HepG2 (cell line): Measurements from ENCODE around the gene ITGAE. TPM values are rescaled to one million over a fixed set of nuclear protein-coding genes. Genes with fewer than 3 reads are reported as not detected.

Experiments used
- AHR ChIP-seq: IDR thresholded peaks from 2 replicates; pipeline ENCODE4 v1.6.1; 2018; ENCODE audit warnings: missing genetic modification reagents, missing compliant biosample characterization
- DMTF1 ChIP-seq: sonication (generic); formaldehyde crosslinking; IDR thresholded peaks from 2 replicates; pipeline ENCODE4 v1.4.0; 2020; ENCODE audit warnings: mild to moderate bottlenecking, missing genetic modification reagents
- E2F2 ChIP-seq: sonication (generic); formaldehyde crosslinking; IDR thresholded peaks from 2 replicates; pipeline ENCODE4 v1.4.0; 2020; ENCODE audit warnings: missing genetic modification reagents, borderline replicate concordance
- HDAC1 ChIP-seq: sonication (generic); formaldehyde crosslinking; IDR thresholded peaks from 2 replicates; pipeline ENCODE4 v1.5.1; 2020; ENCODE audit warnings: mild to moderate bottlenecking, missing genetic modification reagents
- HNF1A ChIP-seq, 2 experiments: sonication (generic) in 1 of 2; formaldehyde crosslinking in 1 of 2; IDR thresholded peaks; 2 replicates each; pipeline versions ENCODE4 v1.4.0 to v1.6.1; 2016 to 2020; ENCODE audit warnings: borderline replicate concordance in 1 of 2, low read depth in 1 of 2, mild to moderate bottlenecking in 1 of 2, missing genetic modification reagents in 1 of 2
- ISL2 ChIP-seq: sonication (generic); formaldehyde crosslinking; IDR thresholded peaks from 2 replicates; pipeline ENCODE4 v1.5.0; 2020; ENCODE audit warnings: missing genetic modification reagents
- KDM4B ChIP-seq: sonication (generic); formaldehyde crosslinking; IDR thresholded peaks from 2 replicates; pipeline ENCODE4 v1.4.0; 2020; ENCODE audit warnings: missing genetic modification reagents
- MTF1 ChIP-seq: sonication (generic); formaldehyde crosslinking; IDR thresholded peaks from 2 replicates; pipeline ENCODE4 v1.5.0; 2020; ENCODE audit warnings: missing genetic modification reagents
- RELA ChIP-seq: sonication (generic); formaldehyde crosslinking; IDR thresholded peaks from 2 replicates; pipeline ENCODE4 v1.4.0; 2020; ENCODE audit warnings: missing genetic modification reagents
- REXO4 ChIP-seq: sonication (generic); formaldehyde crosslinking; IDR thresholded peaks from 2 replicates; pipeline ENCODE4 v1.8.0; 2022; ENCODE audit warnings: missing genetic modification reagents, mild to moderate bottlenecking, borderline replicate concordance
- SRF ChIP-seq: IDR thresholded peaks from 2 replicates; pipeline ENCODE4 v1.6.1; 2011; ENCODE audit warnings: mild to moderate bottlenecking, low read depth, low read length, moderate library complexity
- ZBTB25 ChIP-seq: IDR thresholded peaks from 2 replicates; pipeline ENCODE4 v1.6.1; 2018; ENCODE audit warnings: missing genetic modification reagents
- ZKSCAN8 ChIP-seq: IDR thresholded peaks from 2 replicates; pipeline ENCODE4 v1.6.1; 2016; ENCODE audit warnings: borderline replicate concordance, missing genetic modification reagents, missing compliant biosample characterization
- ZNF362 ChIP-seq: sonication (generic); formaldehyde crosslinking; IDR thresholded peaks from 2 replicates; pipeline ENCODE4 v1.4.0; 2020; ENCODE audit warnings: missing genetic modification reagents, mild to moderate bottlenecking, borderline replicate concordance
- ZNF737 ChIP-seq: sonication (generic); formaldehyde crosslinking; IDR thresholded peaks from 2 replicates; pipeline ENCODE4 v1.5.0; 2020; ENCODE audit warnings: missing genetic modification reagents, mild to moderate bottlenecking, borderline replicate concordance
- ZNF746 ChIP-seq: sonication (generic); formaldehyde crosslinking; IDR thresholded peaks from 2 replicates; pipeline ENCODE4 v1.8.0; 2022; ENCODE audit warnings: mild to moderate bottlenecking, missing genetic modification reagents
- polyA plus RNA-seq, 8 experiments: library from polyadenylated mRNA; depleted of rRNA in 3 of 8; stranded (reverse) in 7 of 8; unstranded in 1 of 8; fragments of >200 nt; fragmentation: Illumina TruSeq in 4 of 8; extraction: Trizol in 4 of 8; gene quantifications; 2 replicates each; pipeline versions ENCODE4 v1.2.1 to v1.2.3, GENCODE V29; 2011 to 2016; ENCODE audit warnings: low read depth in 4 of 8, missing spikeins in 1 of 8, mixed read lengths in 1 of 8; ENCODE audit not compliant: insufficient read depth in 1 of 8
- total RNA-seq, 5 experiments: library from RNA; depleted of rRNA; stranded (reverse); fragments of >200 nt; fragmentation: Illumina TruSeq; extraction: Trizol; gene quantifications; 2 replicates each; pipeline ENCODE4 v1.2.3, GENCODE V29; 2016; ENCODE audit warnings: low read depth in 1 of 5

Gene ITGAE
- total and polyA plus RNA-seq, 2 of the 13 experiments (the other 11 are each of a cell fraction or from before 2014, with no cell fraction given) = 42.3 to 49.0 TPM

- no peak for TF ChIP-seq DMTF1 (CRISPR knock-in tag)
- TF ChIP-seq E2F2 = no peak
- peak; percentile 98 for TF ChIP-seq HDAC1 (CRISPR knock-in tag)
- TF ChIP-seq SRF = no peak
- TF ChIP-seq MTF1 (CRISPR knock-in tag) = no peak
- peak; percentile 57; the same call in 1 of the 2 replicates for TF ChIP-seq ZNF362 (CRISPR knock-in tag)
- no peak; the same call in none of the 2 replicates for TF ChIP-seq ZNF746
- peak; percentile 97 for TF ChIP-seq AHR
- peak; percentile 98 for TF ChIP-seq ZKSCAN8
- TF ChIP-seq ISL2 (CRISPR knock-in tag) = peak; percentile 94
- TF ChIP-seq KDM4B (CRISPR knock-in tag) = peak; percentile 75; the same call in 1 of the 2 replicates
- TF ChIP-seq REXO4 (CRISPR knock-in tag) = no peak
- TF ChIP-seq ZNF737 (CRISPR knock-in tag) = no peak
- peak; percentile 64; the same call in 1 of the 2 replicates for TF ChIP-seq RELA
- peak; percentile 95 for TF ChIP-seq ZBTB25
- TF ChIP-seq HNF1A (IDR thresholded peaks at IDR 0.05; ENCODE audit: low read depth) = peak; percentile 58
- TF ChIP-seq HNF1A (CRISPR knock-in tag; IDR thresholded peaks at IDR 0.05; ENCODE audit: borderline replicate concordance) = peak; percentile 94
Observed at GRCh38 chr17:3802461-3803307, 1.7 kb upstream of the ITGAE start (continued).
